A549 treated with DMSO at 1 μM for 4 hours (cell line): ENCODE data around the gene GPR63. TPM values are rescaled to one million over a fixed set of nuclear protein-coding genes. Genes with fewer than 3 reads are reported as not detected.

Source experiments
- total RNA-seq: library from RNA; stranded (reverse); fragments of 200-300 nt; extraction: Qiagen RNA extraction; gene quantifications from 5 replicates; pipeline ENCODE4 v1.2.3, GENCODE V29; 2022; ENCODE audit warnings: low read depth

GPR63 gene, protein sequence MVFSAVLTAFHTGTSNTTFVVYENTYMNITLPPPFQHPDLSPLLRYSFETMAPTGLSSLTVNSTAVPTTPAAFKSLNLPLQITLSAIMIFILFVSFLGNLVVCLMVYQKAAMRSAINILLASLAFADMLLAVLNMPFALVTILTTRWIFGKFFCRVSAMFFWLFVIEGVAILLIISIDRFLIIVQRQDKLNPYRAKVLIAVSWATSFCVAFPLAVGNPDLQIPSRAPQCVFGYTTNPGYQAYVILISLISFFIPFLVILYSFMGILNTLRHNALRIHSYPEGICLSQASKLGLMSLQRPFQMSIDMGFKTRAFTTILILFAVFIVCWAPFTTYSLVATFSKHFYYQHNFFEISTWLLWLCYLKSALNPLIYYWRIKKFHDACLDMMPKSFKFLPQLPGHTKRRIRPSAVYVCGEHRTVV
- 0.53 to 0.68 TPM (median 0.61 TPM) in 5 replicates for total RNA-seq

DNA sequence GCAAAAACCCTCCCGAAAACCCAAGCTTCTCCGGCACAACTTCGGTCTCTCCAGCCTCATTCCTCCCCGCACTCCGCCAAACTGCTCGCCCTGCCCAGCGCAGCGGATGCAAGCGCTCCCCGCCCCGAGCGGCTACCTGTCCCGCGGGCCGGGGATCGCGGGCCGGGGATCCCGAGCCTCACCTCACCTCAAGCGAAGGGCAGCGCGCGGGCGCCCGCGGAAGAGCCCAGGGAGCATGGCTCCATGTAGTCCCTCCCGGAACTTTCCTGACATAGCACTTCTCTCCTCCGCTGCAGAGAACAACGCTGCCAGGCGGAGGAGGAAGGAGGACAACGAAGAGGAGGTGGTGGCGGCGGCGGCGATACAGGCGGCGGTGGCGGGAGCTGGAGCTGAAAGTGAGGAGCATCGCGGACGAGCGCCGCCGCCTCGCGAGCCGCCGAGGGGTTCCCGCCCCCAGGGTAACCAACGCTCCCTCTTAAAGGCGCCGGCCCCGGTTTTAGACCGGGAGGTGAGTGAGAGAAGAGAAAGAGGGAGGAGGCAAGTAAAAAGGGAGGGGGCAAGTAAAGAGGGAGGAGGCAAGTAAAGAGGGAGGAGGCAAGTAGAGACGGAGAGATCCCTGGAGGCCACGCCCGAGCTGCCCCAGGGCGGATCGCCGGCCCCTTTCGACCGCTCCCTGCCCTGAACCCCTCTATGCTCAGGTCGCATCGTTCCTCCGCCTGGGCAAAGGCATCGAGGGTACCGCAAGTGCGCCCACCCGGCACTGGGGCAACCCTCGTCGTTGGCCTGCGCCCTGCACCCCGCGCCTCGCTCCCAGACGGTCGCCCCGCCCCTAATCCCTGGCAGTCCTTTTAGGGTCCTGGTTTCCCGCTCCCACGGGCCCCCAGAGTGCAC, at the start of gene GPR63:
GPR63 (minus strand) TSS at position 397 of the 891 bp plus-strand sequence. CDS start 37,746 bp downstream, outside the sequence.

Other genes starting within 250 kb of the GPR63 start
- gene NDUFAF4, start 60.4 kb upstream of the GPR63 start, total RNA-seq, result 36.6 to 58.1 TPM (median 51.7 TPM) in 5 replicates
- 0.02 to 0.08 TPM in 2 of 5 replicates, not detected in the others for gene KLHL32, start 87.3 kb upstream of the GPR63 start, total RNA-seq